ENCODE data around the gene PAQR4.

PAQR4 gene

DNA sequence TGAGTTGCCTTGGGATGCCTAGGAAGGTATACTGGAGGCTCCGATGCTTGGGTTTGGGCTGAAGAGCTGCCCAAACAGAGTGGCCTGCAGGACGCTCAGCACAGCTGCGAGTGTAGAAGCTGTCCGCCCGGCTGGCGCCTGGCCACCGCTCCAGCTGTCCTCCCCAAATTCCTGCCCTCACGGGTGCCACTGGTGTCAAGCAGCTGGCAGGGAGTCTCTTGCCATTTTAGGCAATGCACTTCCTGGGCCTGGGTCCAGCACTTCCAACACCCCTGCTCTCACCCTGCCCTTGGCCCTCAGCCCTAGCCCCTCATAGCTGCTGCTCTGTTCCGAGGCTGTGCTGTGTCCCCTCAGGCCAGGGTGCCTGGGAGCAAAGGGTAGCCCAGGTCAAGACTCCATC, 16.3 kb downstream of the PAQR4 start:
- Mint-ChIP-seq H3K4me3 (no peak overlapping the region), H3K9me3 (no peaks in the 10 kb centered on the region), H3K4me1 (ENCODE audit: low read depth in 2 of 2) (peaks cover 11% of the 10 kb centered on the region in 2 donors), H3K36me3 (ENCODE audit: insufficient read depth) (peaks cover 4% of the 10 kb centered on the region), H3K27ac (no peak overlapping the region), H3K27me3 (peaks cover 5 to 33% of the 10 kb centered on the region in 2 donors)
- ATAC-seq (replicated peaks) (no peak), DNase-seq (no peak)

GRCh38 chr16:2985893-2986355, 16.8 kb downstream of the PAQR4 start:
- H3K9me3 Mint-ChIP-seq: no peaks in the 10 kb centered on the region
- peaks cover 4% of the 10 kb centered on the region for H3K36me3 Mint-ChIP-seq (ENCODE audit: insufficient read depth)
- H3K27me3 Mint-ChIP-seq: peaks cover 5 to 37% of the 10 kb centered on the region in 2 donors
- peaks cover 10 to 11% of the 10 kb centered on the region in 2 donors for H3K4me1 Mint-ChIP-seq (ENCODE audit: low read depth in 2 of 2)
- H3K27ac Mint-ChIP-seq: no peak overlapping the region
- ATAC-seq (replicated peaks) (no peak), DNase-seq (no peak)
- H3K4me3 Mint-ChIP-seq: no peak overlapping the region

DNA sequence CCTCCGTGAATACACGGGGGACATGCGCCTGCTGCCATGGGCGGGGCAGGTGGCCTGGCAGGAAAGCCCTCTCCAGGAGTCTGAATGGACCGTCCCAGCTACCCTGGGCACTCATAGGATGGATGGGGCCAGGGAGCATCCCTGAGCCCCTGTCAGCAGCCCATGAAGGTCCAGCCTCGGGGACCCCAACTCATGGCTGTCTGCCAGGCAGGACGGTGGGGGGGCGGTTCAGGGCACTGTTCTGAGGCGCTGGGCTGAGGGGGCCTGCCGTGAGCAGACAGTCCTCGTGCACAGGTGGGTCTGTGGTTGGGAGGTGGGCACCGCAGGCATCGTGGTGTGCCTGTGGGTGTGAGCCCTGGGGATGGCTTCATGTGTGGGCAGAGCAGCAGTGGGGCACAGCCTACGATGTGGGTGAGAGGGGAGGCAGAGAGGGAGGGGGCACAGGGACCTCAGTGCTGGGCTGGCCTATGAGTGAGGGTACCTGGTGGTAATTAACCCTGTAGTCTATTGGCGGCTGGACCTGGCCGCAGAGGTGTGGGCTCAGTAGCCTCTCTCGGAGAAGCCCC, 17.6 kb downstream of the PAQR4 start:
- Mint-ChIP-seq H3K36me3 (ENCODE audit: insufficient read depth) (no peaks in the 10 kb centered on the region), H3K4me1 (ENCODE audit: low read depth in 2 of 2) (peaks cover 5 to 6% of the 10 kb centered on the region in 2 donors), H3K27me3 (peaks cover 5 to 37% of the 10 kb centered on the region in 2 donors), H3K27ac (peak overlapping the region in 1 of 2 donors; percentile 38), H3K4me3 (no peak overlapping the region), H3K9me3 (no peaks in the 10 kb centered on the region)
- DNase-seq (no peak), ATAC-seq (replicated peaks) (no peak)

DNA sequence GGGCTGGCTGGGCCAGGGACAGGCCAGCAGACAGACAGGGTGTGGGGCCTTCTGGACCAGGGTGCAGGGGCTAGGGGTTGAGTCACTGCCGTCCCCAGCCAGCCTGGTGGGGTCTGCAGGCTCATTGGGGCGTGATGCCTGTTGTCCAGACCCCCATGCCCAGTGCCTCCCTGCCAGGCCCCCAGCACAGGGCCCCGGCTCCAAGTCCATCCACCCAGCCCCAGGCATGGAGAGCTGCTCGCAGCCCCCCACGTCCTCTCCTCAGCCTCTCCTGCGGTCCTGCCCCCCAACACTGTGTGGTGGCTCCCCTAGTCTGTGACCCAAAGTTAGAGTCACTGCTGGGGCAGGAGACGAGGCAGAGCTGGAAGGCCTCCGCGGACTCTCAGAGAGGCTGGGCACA, 18.1 kb downstream of the PAQR4 start:
- no peak overlapping the region for H3K4me3 Mint-ChIP-seq
- ATAC-seq (replicated peaks): no peak
- no peak for DNase-seq
- H3K27ac Mint-ChIP-seq: no peak overlapping the region
- no peaks in the 10 kb centered on the region for H3K36me3 Mint-ChIP-seq (ENCODE audit: insufficient read depth)
- peaks cover 5 to 37% of the 10 kb centered on the region in 2 donors for H3K27me3 Mint-ChIP-seq
- H3K9me3 Mint-ChIP-seq: no peaks in the 10 kb centered on the region
- H3K4me1 Mint-ChIP-seq (ENCODE audit: low read depth in 2 of 2): peaks cover 4% of the 10 kb centered on the region in 2 donors

DNA sequence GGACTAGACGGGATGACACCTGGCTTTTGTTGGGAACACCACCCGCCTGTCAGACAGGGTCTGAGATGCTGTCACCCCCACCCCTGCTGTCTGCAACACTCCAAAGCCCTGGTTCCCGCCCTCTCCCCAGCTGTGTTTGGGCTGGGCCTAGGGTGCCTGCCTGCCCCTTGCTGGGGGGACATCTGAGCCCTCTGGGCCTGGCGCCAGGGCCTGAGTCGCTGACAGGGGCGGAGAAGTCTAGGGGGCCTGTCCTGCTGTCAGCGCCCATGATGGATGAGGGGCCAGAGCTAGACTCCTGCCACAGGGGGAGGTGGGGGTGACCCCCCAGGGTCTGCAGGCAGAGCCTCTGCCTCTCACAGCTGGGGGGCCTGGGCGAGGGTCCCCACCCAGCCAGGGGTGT, 18.7 kb downstream of the PAQR4 start:
- Mint-ChIP-seq H3K9me3 (no peaks in the 10 kb centered on the region), H3K4me3 (no peak overlapping the region), H3K4me1 (ENCODE audit: low read depth in 2 of 2) (peaks cover 4% of the 10 kb centered on the region in 2 donors), H3K27me3 (peaks cover 5 to 37% of the 10 kb centered on the region in 2 donors), H3K36me3 (ENCODE audit: insufficient read depth) (no peaks in the 10 kb centered on the region), H3K27ac (no peak overlapping the region)
- DNase-seq (no peak), ATAC-seq (replicated peaks) (no peak)

- Mint-ChIP-seq H3K4me3 (no peak overlapping the region), H3K27me3 (peaks cover 5 to 37% of the 10 kb centered on the region in 2 donors), H3K9me3 (no peaks in the 10 kb centered on the region), H3K27ac (no peak overlapping the region), H3K4me1 (ENCODE audit: low read depth in 2 of 2) (peaks cover 3 to 4% of the 10 kb centered on the region in 2 donors), H3K36me3 (ENCODE audit: insufficient read depth) (no peaks in the 10 kb centered on the region)
- DNase-seq: no peak
- no peak for ATAC-seq (replicated peaks)
These were observed 19.5 kb downstream of the PAQR4 start for GRCh38 chr16:2988590-2989099.

DNA sequence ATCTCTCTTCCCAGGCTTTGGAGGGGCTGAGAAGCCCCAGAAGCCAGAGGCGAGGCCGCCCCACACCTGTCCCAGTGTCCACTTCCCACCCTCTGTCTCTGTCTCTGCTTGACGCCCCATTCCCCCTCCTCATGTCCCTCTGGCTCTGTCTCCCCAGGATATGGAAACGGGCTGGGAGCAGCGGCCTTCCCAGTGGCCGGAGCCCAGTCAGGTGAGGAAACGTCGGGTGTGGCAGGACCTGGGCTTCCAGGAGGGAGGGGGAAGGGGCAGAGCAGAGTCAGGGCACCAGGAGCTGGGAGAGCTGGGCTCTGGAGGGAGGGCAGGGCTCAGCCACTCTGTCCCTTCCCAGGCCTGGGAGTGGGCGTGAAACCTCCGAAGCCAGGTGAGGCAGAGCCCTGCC, 21.7 kb downstream of the PAQR4 start:
- Mint-ChIP-seq H3K4me3 (no peak overlapping the region), H3K9me3 (no peaks in the 10 kb centered on the region), H3K27me3 (peaks cover 5 to 37% of the 10 kb centered on the region in 2 donors), H3K36me3 (ENCODE audit: insufficient read depth) (no peaks in the 10 kb centered on the region), H3K27ac (no peak overlapping the region), H3K4me1 (ENCODE audit: low read depth in 2 of 2) (no peaks in the 10 kb centered on the region)
- ATAC-seq (replicated peaks): no peak
- no peak for DNase-seq

DNA sequence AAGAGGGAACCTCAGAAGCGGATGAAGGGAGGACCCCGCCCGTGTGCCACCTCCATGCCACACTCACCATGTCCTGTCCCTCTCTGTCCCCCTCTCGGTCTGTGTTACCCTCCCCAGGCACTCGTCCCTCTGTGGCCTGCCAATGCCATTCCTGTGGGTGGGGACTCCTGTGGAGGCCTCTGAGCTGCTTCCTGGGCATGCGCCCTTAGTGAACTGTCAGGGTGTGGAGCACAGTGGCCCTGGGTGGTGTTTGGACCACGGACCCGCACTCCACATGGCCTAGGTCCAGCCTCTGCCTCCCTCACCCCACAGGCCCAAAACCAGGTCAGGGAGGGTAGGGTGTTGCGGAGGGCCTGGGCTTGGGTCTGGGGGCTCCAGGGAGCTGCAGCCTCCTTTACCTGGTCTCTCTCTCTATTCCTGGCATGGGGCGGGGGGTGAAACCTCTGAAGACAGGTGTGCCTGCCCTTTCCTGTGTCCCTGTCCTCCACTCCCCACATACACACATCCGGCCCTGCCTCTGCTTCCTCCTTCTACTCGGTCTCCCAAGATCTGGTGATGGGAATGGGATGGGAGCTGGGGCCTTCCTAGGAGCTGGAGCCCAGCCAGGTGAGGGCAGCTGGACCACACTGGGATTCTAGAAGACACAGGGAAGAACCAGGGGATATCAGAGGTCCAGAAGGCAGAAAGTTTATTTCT, 22.6 kb downstream of the PAQR4 start:
- H3K9me3 Mint-ChIP-seq: no peaks in the 10 kb centered on the region
- no peak overlapping the region for H3K27ac Mint-ChIP-seq
- H3K36me3 Mint-ChIP-seq (ENCODE audit: insufficient read depth): no peaks in the 10 kb centered on the region
- peaks cover 1 to 32% of the 10 kb centered on the region in 2 donors for H3K27me3 Mint-ChIP-seq
- H3K4me3 Mint-ChIP-seq: no peak overlapping the region
- ATAC-seq (replicated peaks) (no peak), DNase-seq (no peak)
- H3K4me1 Mint-ChIP-seq (ENCODE audit: low read depth in 2 of 2): no peaks in the 10 kb centered on the region

- Mint-ChIP-seq H3K4me3 (no peak overlapping the region), H3K27me3 (peaks cover 0 to 29% of the 10 kb centered on the region in 2 donors), H3K27ac (no peak overlapping the region), H3K9me3 (no peaks in the 10 kb centered on the region), H3K4me1 (ENCODE audit: low read depth in 2 of 2) (no peaks in the 10 kb centered on the region), H3K36me3 (ENCODE audit: insufficient read depth) (no peaks in the 10 kb centered on the region)
- ATAC-seq (replicated peaks): no peak
- no peak for DNase-seq
These were observed 23.4 kb downstream of the PAQR4 start for GRCh38 chr16:2992383-2993081.

DNA sequence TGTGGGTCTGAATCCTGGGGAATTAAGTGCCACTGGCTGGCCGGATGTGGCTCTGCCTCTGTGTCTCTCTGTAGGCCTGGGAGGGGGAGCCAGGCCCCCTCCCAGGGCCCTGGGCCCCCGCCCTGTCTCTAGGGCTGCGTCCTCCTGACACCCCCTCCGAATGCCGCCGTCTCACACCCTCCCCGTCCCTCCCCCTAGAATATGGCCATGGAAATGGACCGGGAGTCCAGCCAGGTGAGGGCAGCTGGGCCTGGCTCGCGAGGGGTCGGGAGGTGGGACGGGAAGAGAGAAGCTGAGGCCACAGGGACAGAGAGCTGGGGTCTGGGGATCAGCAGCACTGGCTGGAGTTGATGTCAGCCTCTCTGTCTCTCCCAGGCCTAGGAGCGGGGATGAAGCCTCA, 27.1 kb downstream of the PAQR4 start:
- Mint-ChIP-seq H3K27ac (no peak overlapping the region), H3K27me3 (peaks cover 16 to 30% of the 10 kb centered on the region in 2 donors), H3K4me3 (no peak overlapping the region), H3K9me3 (no peaks in the 10 kb centered on the region), H3K4me1 (ENCODE audit: low read depth in 2 of 2) (no peaks in the 10 kb centered on the region), H3K36me3 (ENCODE audit: insufficient read depth) (peaks cover under 1% of the 10 kb centered on the region)
- ATAC-seq (replicated peaks) (no peak), DNase-seq (no peak)

- ATAC-seq (replicated peaks) (no peak), DNase-seq (no peak)
- H3K4me1 Mint-ChIP-seq (ENCODE audit: low read depth in 2 of 2): peaks cover 0 to 6% of the 10 kb centered on the region in 2 donors
- no peak overlapping the region for H3K27ac Mint-ChIP-seq
- H3K27me3 Mint-ChIP-seq: peaks cover 16 to 30% of the 10 kb centered on the region in 2 donors
- no peak overlapping the region for H3K4me3 Mint-ChIP-seq
- no peaks in the 10 kb centered on the region for H3K9me3 Mint-ChIP-seq
- peaks cover 11% of the 10 kb centered on the region for H3K36me3 Mint-ChIP-seq (ENCODE audit: insufficient read depth)
These were observed 30.8 kb downstream of the PAQR4 start for GRCh38 chr16:2999929-3000328.

GRCh38 chr16:3000540-3000939, 31.4 kb downstream of the PAQR4 start:
- Mint-ChIP-seq H3K27me3 (peaks cover 16 to 30% of the 10 kb centered on the region in 2 donors), H3K36me3 (ENCODE audit: insufficient read depth) (peaks cover 11% of the 10 kb centered on the region), H3K4me3 (no peak overlapping the region), H3K9me3 (no peaks in the 10 kb centered on the region), H3K27ac (no peak overlapping the region), H3K4me1 (ENCODE audit: low read depth in 2 of 2) (peaks cover 0 to 7% of the 10 kb centered on the region in 2 donors)
- DNase-seq (no peak), ATAC-seq (replicated peaks) (no peak)

GRCh38 chr16:3001316-3001715, 32.2 kb downstream of the PAQR4 start:
- Mint-ChIP-seq H3K4me3 (no peak overlapping the region), H3K9me3 (no peaks in the 10 kb centered on the region), H3K27ac (no peak overlapping the region), H3K36me3 (ENCODE audit: insufficient read depth) (peaks cover 11% of the 10 kb centered on the region), H3K27me3 (peaks cover 16 to 30% of the 10 kb centered on the region in 2 donors), H3K4me1 (ENCODE audit: low read depth in 2 of 2) (peaks cover 0 to 7% of the 10 kb centered on the region in 2 donors)
- ATAC-seq (replicated peaks) (no peak), DNase-seq (no peak)
